Activated T-helper 2 cell treated with anti-CD3 and anti-CD28 coated beads, Interferon-gamma antibody, Interleukin-2, Interleukin-4, amounts not matched to agents 10 μg/mL and 5 μg/mL and 100 μg/mL, durations not matched to agents 14 hours and 24 hours and 36 hours (primary cell): ENCODE measurements around the gene HOXC4. TPM values are rescaled to one million over a fixed set of nuclear protein-coding genes. Genes with fewer than 3 reads are reported as not detected.

Source experiments
- DNase-seq: peaks from one replicate; pipeline ENCODE4 v3.0.0; 2021; ENCODE audit warnings: low spot score
- H3K27ac Mint-ChIP-seq: one replicate; pipeline ENCODE4 v1.8.0; 2021; ENCODE audit warnings: mixed read lengths
- H3K27me3 Mint-ChIP-seq: one replicate; pipeline ENCODE4 v1.8.0; 2021; ENCODE audit warnings: low read depth, mixed read lengths
- H3K36me3 Mint-ChIP-seq: one replicate; pipeline ENCODE4 v1.8.0; 2021; ENCODE audit warnings: low read depth, mixed read lengths
- H3K4me1 Mint-ChIP-seq: one replicate; pipeline ENCODE4 v1.8.0; 2021; ENCODE audit warnings: low read depth, mixed read lengths
- H3K4me3 Mint-ChIP-seq: one replicate; pipeline ENCODE4 v1.8.0; 2021; ENCODE audit warnings: low read depth, mild to moderate bottlenecking, moderate library complexity, mixed read lengths
- H3K9me3 Mint-ChIP-seq: one replicate; pipeline ENCODE4 v1.8.0; 2021; ENCODE audit warnings: mixed read lengths
- intact Hi-C: fragments of 100-400 bp; cut with micrococcal nuclease; formaldehyde crosslinking; loops from one replicate; pipeline ENCODE4 v1.15.1; 2023
- total RNA-seq: library from RNA; stranded (reverse); gene quantifications from 2 replicates; pipeline ENCODE4 v1.2.3, GENCODE V29; 2022

The HOXC4 gene
- total RNA-seq, 1 donor from 2014 or later = 0.14 TPM

GRCh38 chr12:54028314-54029201, 25.1 kb upstream of the HOXC4 start, which contains the start of gene HOXC6:
Gene HOXC6 (plus strand): TSS chr12:54028440. CDS start chr12:54028522, 82 bp downstream.
- DNase-seq = no peak
- Mint-ChIP-seq H3K27ac (no peak within 1 kb of the TSS), H3K4me1 (peaks cover 13% of the 10 kb centered on the region), H3K4me3 (no peak within 1 kb of the TSS), H3K36me3 (no peaks in the 10 kb centered on the region), H3K9me3 (no peaks in the 10 kb centered on the region), H3K27me3 (peaks cover 86% of the 10 kb centered on the region)
- intact Hi-C loops = loop anchor here (2.0 kb wide), 1 partner anchor 22 kb away; no protein-coding TSS in a partner anchor

- Mint-ChIP-seq H3K27me3 (peaks cover 82% of the 10 kb centered on the region), H3K4me1 (peaks cover 16% of the 10 kb centered on the region), H3K4me3 (no peak overlapping the region), H3K27ac (no peak overlapping the region), H3K9me3 (no peaks in the 10 kb centered on the region), H3K36me3 (no peaks in the 10 kb centered on the region)
- intact Hi-C loops = loop anchor here (2.0 kb wide), 1 partner anchor 23 kb away; no protein-coding TSS in a partner anchor
- DNase-seq = no peak
Observed at GRCh38 chr12:54029529-54030441, 23.9 kb upstream of the HOXC4 start.

- H3K9me3 Mint-ChIP-seq = no peaks in the 10 kb centered on the region
- intact Hi-C loops = no loop called here
- H3K4me3 Mint-ChIP-seq = no peak overlapping the region
- no peak overlapping the region for H3K27ac Mint-ChIP-seq
- H3K27me3 Mint-ChIP-seq = peaks cover 82% of the 10 kb centered on the region
- DNase-seq = no peak
- peaks cover 16% of the 10 kb centered on the region for H3K4me1 Mint-ChIP-seq
- H3K36me3 Mint-ChIP-seq = no peaks in the 10 kb centered on the region
Observed at GRCh38 chr12:54030442-54030801, 23.2 kb upstream of the HOXC4 start.

- intact Hi-C loops = no loop called here
- Mint-ChIP-seq H3K9me3 (no peaks in the 10 kb centered on the region), H3K27me3 (peaks cover 82% of the 10 kb centered on the region), H3K27ac (no peak overlapping the region), H3K36me3 (no peaks in the 10 kb centered on the region), H3K4me1 (peaks cover 12% of the 10 kb centered on the region), H3K4me3 (no peak overlapping the region)
- no peak for DNase-seq
Observed at GRCh38 chr12:54030889-54031471, 22.7 kb upstream of the HOXC4 start.

GRCh38 chr12:54031480-54031879, 22.2 kb upstream of the HOXC4 start:
- H3K36me3 Mint-ChIP-seq = no peaks in the 10 kb centered on the region
- H3K4me3 Mint-ChIP-seq = no peak overlapping the region
- DNase-seq = no peak
- intact Hi-C loops = no loop called here
- H3K27ac Mint-ChIP-seq = no peak overlapping the region
- H3K9me3 Mint-ChIP-seq = no peaks in the 10 kb centered on the region
- peaks cover 83% of the 10 kb centered on the region for H3K27me3 Mint-ChIP-seq
- H3K4me1 Mint-ChIP-seq = peaks cover 11% of the 10 kb centered on the region

GRCh38 chr12:54032086-54032619, 21.5 kb upstream of the HOXC4 start:
- intact Hi-C loops = loop anchor here (1.0 to 2.0 kb wide), 3 partner anchors 13 to 159 kb away; partner anchors contain the start of gene HOXC10
- no peaks in the 10 kb centered on the region for H3K36me3 Mint-ChIP-seq
- no peak for DNase-seq
- peaks cover 7% of the 10 kb centered on the region for H3K4me1 Mint-ChIP-seq
- no peak overlapping the region for H3K4me3 Mint-ChIP-seq
- peaks cover 78% of the 10 kb centered on the region for H3K27me3 Mint-ChIP-seq
- no peaks in the 10 kb centered on the region for H3K9me3 Mint-ChIP-seq
- H3K27ac Mint-ChIP-seq = no peak overlapping the region

GRCh38 chr12:54032627-54033100, 21.0 kb upstream of the HOXC4 start, which contains the start of gene HOXC5:
Gene HOXC5 (plus strand): TSS chr12:54033050. CDS start chr12:54033123, 73 bp downstream.
- peak; percentile 53 for DNase-seq
- Mint-ChIP-seq H3K27ac (no peak within 1 kb of the TSS), H3K4me1 (peaks cover 7% of the 10 kb centered on the region), H3K9me3 (no peaks in the 10 kb centered on the region), H3K27me3 (peaks cover 78% of the 10 kb centered on the region), H3K4me3 (no peak within 1 kb of the TSS), H3K36me3 (no peaks in the 10 kb centered on the region)
- intact Hi-C loops = loop anchor here (1.0 to 2.0 kb wide), 3 partner anchors 14 to 159 kb away; partner anchors contain the start of gene HOXC10

GRCh38 chr12:54033106-54033979, 20.3 kb upstream of the HOXC4 start:
- Mint-ChIP-seq H3K27ac (no peak overlapping the region), H3K9me3 (no peaks in the 10 kb centered on the region), H3K4me3 (no peak overlapping the region), H3K27me3 (peaks cover 77% of the 10 kb centered on the region), H3K36me3 (no peaks in the 10 kb centered on the region), H3K4me1 (peaks cover 7% of the 10 kb centered on the region)
- no peak for DNase-seq
- intact Hi-C loops = loop anchor here (2.0 kb wide), 2 partner anchors 15 to 49 kb away; partner anchors contain the start of gene HOXC10

- peaks cover 77% of the 10 kb centered on the region for H3K27me3 Mint-ChIP-seq
Observed at GRCh38 chr12:54033980-54034784, 19.5 kb upstream of the HOXC4 start.

GRCh38 chr12:54034785-54035310, 18.8 kb upstream of the HOXC4 start:
- intact Hi-C loops = loop anchor here (2.0 kb wide), 1 partner anchor 14 kb away; no protein-coding TSS in a partner anchor
- peaks cover 7% of the 10 kb centered on the region for H3K4me1 Mint-ChIP-seq
- no peak for DNase-seq
- H3K9me3 Mint-ChIP-seq = no peaks in the 10 kb centered on the region
- no peak overlapping the region for H3K27ac Mint-ChIP-seq
- H3K27me3 Mint-ChIP-seq = peaks cover 78% of the 10 kb centered on the region
- no peaks in the 10 kb centered on the region for H3K36me3 Mint-ChIP-seq
- no peak overlapping the region for H3K4me3 Mint-ChIP-seq

More at GRCh38 chr12:54033980-54034784, 19.5 kb upstream of the HOXC4 start:
- Mint-ChIP-seq H3K4me1 (peaks cover 7% of the 10 kb centered on the region), H3K36me3 (no peaks in the 10 kb centered on the region), H3K4me3 (no peak overlapping the region), H3K9me3 (no peaks in the 10 kb centered on the region), H3K27ac (peak overlapping the region; percentile 33)
- no peak for DNase-seq
- intact Hi-C loops = loop anchor here (2.0 kb wide), 3 partner anchors 15 to 49 kb away; partner anchors contain the start of gene HOXC10
